ENCODE results near the gene TUBG1. TPM values are rescaled to one million over a fixed set of nuclear protein-coding genes. Genes with fewer than 3 reads are reported as not detected.

The TUBG1 gene
- total RNA-seq (10 to 100 TPM; 12.5 to 51.1 TPM), polyA plus RNA-seq (10 to 100 TPM; 26.3 to 28.0 TPM)

DNA sequence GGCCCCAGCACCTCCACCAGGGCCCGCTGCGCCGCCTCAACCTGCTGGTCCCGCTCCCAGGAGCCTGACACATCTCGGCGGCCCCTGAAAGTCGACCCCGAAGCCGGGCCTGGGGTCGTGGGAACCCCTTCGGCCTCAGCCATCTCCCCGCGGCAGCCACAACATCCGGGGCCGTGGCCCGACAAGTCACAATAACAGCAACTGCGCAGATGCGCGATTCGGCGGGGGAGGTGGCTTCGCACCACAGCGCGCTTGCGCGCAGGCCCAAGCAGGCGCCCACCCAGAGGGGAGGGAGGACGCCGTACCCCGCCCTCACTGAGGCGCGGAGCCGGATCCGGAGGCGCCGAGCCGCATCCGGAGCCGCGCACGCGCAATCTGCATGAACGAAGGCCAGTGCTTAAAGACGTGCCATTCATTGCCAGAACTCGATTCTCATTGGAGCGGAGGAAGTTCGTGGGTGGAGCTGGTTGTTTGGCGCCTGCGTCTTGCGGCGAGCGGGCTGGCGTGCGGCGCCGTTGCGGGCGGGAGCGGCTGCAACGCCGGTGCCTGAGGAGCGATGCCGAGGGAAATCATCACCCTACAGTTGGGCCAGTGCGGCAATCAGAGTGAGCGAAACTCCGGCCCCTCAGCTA is at the start of gene TUBG1, which contains the start of gene RETREG3:
Gene TUBG1, plus strand, starts transcription at position 502 of the 632 bp plus-strand sequence. Its CDS starts 55 bp downstream, at position 557.
Gene RETREG3, minus strand, starts transcription at position 193 of the 632 bp plus-strand sequence. Its CDS starts 50 bp downstream, at position 143.
- Histone ChIP-seq H3K27ac (ENCODE audit: low read depth in 1 of 2, low read length in 2 of 2) (peak within 1 kb of the TSS; percentile 88), H3K4me3 (ENCODE audit: low read depth in 1 of 3, low read length in 3 of 3) (peak within 1 kb of the TSS; percentile 91 to 94 (median 93)), H3K4me1 (ENCODE audit: control insufficient read depth in 4 of 4, insufficient read depth in 4 of 4, low read length in 3 of 4) (peaks cover 8 to 35% (median 22%) of the 10 kb centered on the region in 4 donors), H3K9me3 (ENCODE audit: control insufficient read depth in 4 of 4, low read length in 3 of 4) (no peaks in the 10 kb centered on the region), H3K9ac (ENCODE audit: low read depth in 1 of 2, low read length in 2 of 2) (peak within 1 kb of the TSS; percentile 78 to 90), H3K36me3 (ENCODE audit: control insufficient read depth in 4 of 4, insufficient read depth in 3 of 4, low read depth in 1 of 4, low read length in 3 of 4) (peaks cover 6 to 20% (median 14%) of the 10 kb centered on the region in 4 donors), H3K27me3 (ENCODE audit: control insufficient read depth in 4 of 4, insufficient read depth in 4 of 4, low read length in 3 of 4) (no peaks in the 10 kb centered on the region)
- peak; percentile 97 for DNase-seq (ENCODE audit: low spot score)
- under 1% methylated on average over 66 of the region's 66 CpGs for WGBS
- TF ChIP-seq JUND (IDR thresholded peaks at IDR 0.05) (no peak), SP1 (IDR thresholded peaks at IDR 0.05) (peak; percentile 62), HNF4G (IDR thresholded peaks at IDR 0.05) (no peak), EGR1 (IDR thresholded peaks at IDR 0.05; ENCODE audit: low read depth in 2 of 2) (no peak), HNF4A (conservative IDR thresholded peaks at IDR 0.05) (no peak), FOXA2 (IDR thresholded peaks at IDR 0.05) (peak; percentile 18), TAF1 (conservative IDR thresholded peaks at IDR 0.05) (peak; percentile 47), RAD21 (IDR thresholded peaks at IDR 0.05) (peak in 1 of 2 donors; percentile 44), YY1 (IDR thresholded peaks at IDR 0.05) (peak; percentile 63), FOXA1 (IDR thresholded peaks at IDR 0.05) (peak; percentile 55), RXRA (IDR thresholded peaks at IDR 0.05) (peak in 1 of 2 donors; percentile 22), NR2F2 (IDR thresholded peaks at IDR 0.05) (no peak), GABPA (IDR thresholded peaks at IDR 0.05 in 1 of 2, conservative IDR thresholded peaks at IDR 0.05 in 1 of 2) (peak in 1 of 2 donors; percentile 83)
- TF ChIP-seq, protein P1, sequence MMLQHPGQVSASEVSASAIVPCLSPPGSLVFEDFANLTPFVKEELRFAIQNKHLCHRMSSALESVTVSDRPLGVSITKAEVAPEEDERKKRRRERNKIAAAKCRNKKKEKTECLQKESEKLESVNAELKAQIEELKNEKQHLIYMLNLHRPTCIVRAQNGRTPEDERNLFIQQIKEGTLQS (IDR thresholded peaks at IDR 0.05), result no peak
- TF ChIP-seq, protein P2, sequence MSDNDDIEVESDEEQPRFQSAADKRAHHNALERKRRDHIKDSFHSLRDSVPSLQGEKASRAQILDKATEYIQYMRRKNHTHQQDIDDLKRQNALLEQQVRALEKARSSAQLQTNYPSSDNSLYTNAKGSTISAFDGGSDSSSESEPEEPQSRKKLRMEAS (IDR thresholded peaks at IDR 0.05), result no peak
- TF ChIP-seq, protein P3, sequence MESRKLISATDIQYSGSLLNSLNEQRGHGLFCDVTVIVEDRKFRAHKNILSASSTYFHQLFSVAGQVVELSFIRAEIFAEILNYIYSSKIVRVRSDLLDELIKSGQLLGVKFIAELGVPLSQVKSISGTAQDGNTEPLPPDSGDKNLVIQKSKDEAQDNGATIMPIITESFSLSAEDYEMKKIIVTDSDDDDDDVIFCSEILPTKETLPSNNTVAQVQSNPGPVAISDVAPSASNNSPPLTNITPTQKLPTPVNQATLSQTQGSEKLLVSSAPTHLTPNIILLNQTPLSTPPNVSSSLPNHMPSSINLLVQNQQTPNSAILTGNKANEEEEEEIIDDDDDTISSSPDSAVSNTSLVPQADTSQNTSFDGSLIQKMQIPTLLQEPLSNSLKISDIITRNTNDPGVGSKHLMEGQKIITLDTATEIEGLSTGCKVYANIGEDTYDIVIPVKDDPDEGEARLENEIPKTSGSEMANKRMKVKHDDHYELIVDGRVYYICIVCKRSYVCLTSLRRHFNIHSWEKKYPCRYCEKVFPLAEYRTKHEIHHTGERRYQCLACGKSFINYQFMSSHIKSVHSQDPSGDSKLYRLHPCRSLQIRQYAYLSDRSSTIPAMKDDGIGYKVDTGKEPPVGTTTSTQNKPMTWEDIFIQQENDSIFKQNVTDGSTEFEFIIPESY (IDR thresholded peaks at IDR 0.05), result no peak
- TF ChIP-seq, protein P4, sequence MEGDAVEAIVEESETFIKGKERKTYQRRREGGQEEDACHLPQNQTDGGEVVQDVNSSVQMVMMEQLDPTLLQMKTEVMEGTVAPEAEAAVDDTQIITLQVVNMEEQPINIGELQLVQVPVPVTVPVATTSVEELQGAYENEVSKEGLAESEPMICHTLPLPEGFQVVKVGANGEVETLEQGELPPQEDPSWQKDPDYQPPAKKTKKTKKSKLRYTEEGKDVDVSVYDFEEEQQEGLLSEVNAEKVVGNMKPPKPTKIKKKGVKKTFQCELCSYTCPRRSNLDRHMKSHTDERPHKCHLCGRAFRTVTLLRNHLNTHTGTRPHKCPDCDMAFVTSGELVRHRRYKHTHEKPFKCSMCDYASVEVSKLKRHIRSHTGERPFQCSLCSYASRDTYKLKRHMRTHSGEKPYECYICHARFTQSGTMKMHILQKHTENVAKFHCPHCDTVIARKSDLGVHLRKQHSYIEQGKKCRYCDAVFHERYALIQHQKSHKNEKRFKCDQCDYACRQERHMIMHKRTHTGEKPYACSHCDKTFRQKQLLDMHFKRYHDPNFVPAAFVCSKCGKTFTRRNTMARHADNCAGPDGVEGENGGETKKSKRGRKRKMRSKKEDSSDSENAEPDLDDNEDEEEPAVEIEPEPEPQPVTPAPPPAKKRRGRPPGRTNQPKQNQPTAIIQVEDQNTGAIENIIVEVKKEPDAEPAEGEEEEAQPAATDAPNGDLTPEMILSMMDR (IDR thresholded peaks at IDR 0.05; ENCODE audit: low read depth, low read length, missing input control), result peak; percentile 10
- TF ChIP-seq, protein P5, sequence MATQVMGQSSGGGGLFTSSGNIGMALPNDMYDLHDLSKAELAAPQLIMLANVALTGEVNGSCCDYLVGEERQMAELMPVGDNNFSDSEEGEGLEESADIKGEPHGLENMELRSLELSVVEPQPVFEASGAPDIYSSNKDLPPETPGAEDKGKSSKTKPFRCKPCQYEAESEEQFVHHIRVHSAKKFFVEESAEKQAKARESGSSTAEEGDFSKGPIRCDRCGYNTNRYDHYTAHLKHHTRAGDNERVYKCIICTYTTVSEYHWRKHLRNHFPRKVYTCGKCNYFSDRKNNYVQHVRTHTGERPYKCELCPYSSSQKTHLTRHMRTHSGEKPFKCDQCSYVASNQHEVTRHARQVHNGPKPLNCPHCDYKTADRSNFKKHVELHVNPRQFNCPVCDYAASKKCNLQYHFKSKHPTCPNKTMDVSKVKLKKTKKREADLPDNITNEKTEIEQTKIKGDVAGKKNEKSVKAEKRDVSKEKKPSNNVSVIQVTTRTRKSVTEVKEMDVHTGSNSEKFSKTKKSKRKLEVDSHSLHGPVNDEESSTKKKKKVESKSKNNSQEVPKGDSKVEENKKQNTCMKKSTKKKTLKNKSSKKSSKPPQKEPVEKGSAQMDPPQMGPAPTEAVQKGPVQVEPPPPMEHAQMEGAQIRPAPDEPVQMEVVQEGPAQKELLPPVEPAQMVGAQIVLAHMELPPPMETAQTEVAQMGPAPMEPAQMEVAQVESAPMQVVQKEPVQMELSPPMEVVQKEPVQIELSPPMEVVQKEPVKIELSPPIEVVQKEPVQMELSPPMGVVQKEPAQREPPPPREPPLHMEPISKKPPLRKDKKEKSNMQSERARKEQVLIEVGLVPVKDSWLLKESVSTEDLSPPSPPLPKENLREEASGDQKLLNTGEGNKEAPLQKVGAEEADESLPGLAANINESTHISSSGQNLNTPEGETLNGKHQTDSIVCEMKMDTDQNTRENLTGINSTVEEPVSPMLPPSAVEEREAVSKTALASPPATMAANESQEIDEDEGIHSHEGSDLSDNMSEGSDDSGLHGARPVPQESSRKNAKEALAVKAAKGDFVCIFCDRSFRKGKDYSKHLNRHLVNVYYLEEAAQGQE (IDR thresholded peaks at IDR 0.05), result peak; percentile 67

Data from liver (tissue), 9 donors.